ENCODE data around the gene SHH. TPM values are rescaled to one million over a fixed set of nuclear protein-coding genes. Genes with fewer than 3 reads are reported as not detected.

Gene SHH
- total and polyA plus RNA-seq, 2 experiments from 2014 or later: not detected

DNA sequence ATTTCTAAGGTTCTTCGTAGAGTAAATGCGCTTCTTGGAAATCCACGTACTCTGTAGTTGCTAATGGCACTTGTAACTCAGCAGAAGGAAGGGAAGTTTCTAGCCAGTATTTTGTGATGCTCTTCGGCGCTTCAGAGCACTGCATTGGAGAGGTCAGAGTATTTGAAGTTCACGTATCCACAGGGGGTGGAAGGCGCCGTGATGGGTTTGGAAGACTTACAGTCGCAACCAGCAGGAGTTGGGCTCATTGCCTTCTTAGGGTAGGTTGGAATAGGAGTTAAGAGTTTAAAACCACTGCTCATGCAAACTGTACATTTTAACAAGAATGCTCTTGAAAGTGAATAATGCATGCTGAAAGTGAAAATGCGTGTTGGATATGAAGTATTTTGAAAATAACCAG lies 49.1 kb downstream of the SHH start:
- DNase-seq (ENCODE audit: low read depth in 1 of 2, low spot score in 1 of 2): no peak
- Histone ChIP-seq H3K36me3 (peaks cover 21% of the 10 kb centered on the region), H3K27ac (no peak overlapping the region), H3K27me3 (no peaks in the 10 kb centered on the region), H3K4me1 (ENCODE audit: low read depth) (peaks cover 7% of the 10 kb centered on the region), H3K4me3 (no peak overlapping the region), H3K9me3 (ENCODE audit: low read depth) (no peaks in the 10 kb centered on the region)
- TF ChIP-seq, protein P1, sequence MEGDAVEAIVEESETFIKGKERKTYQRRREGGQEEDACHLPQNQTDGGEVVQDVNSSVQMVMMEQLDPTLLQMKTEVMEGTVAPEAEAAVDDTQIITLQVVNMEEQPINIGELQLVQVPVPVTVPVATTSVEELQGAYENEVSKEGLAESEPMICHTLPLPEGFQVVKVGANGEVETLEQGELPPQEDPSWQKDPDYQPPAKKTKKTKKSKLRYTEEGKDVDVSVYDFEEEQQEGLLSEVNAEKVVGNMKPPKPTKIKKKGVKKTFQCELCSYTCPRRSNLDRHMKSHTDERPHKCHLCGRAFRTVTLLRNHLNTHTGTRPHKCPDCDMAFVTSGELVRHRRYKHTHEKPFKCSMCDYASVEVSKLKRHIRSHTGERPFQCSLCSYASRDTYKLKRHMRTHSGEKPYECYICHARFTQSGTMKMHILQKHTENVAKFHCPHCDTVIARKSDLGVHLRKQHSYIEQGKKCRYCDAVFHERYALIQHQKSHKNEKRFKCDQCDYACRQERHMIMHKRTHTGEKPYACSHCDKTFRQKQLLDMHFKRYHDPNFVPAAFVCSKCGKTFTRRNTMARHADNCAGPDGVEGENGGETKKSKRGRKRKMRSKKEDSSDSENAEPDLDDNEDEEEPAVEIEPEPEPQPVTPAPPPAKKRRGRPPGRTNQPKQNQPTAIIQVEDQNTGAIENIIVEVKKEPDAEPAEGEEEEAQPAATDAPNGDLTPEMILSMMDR (IDR thresholded peaks at IDR 0.05; ENCODE audit: low read depth, low read length): no peak

DNA sequence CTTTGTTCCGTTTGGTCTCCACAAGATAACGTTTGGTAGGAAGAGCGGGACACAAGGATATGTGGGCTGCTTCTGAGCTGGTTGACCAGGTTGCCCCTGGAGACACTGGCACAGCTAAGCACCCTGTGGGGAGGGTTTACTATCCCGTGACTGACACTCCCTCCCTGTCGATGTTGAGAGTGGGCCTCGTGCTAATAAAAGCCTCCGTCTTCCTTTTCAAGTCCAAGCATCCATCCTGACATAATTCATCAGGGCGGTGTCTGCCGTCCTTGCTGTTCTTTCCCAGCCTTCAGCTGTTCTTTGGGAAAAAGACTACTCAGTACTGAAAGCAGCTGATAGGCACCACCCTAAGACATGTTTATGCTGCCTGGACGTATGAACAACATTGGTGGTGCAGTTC lies 49.6 kb downstream of the SHH start:
- peaks cover 20% of the 10 kb centered on the region for H3K36me3 ChIP-seq
- TF ChIP-seq, protein P1 (IDR thresholded peaks at IDR 0.05; ENCODE audit: low read depth, low read length): no peak
- no peak overlapping the region for H3K4me3 ChIP-seq
- H3K27ac ChIP-seq: no peak overlapping the region
- H3K9me3 ChIP-seq (ENCODE audit: low read depth): no peaks in the 10 kb centered on the region
- H3K4me1 ChIP-seq (ENCODE audit: low read depth): peaks cover 7% of the 10 kb centered on the region
- DNase-seq (ENCODE audit: low read depth in 1 of 2, low spot score in 1 of 2): no peak
- H3K27me3 ChIP-seq: no peaks in the 10 kb centered on the region

DNA sequence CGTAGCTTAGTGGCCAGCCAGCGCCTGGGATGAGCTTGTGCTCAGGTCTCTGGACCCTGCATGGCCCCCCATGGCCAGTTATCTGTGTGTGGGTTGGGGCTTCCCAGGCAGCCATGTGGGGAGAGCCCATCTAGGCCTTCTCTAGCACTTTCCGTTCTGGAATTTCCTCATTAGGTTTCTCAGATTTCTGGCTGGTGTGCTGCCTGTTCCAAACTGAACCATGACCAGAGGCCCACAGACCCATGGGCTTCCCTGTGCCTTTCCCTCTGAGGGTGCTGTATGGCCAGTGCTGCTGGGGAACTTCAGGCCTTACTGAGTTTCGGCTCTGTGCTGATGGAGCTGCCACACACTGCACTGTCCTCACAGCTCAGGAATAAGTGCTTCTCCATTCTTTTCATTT lies 50.2 kb downstream of the SHH start:
- Histone ChIP-seq H3K36me3 (peaks cover 14% of the 10 kb centered on the region), H3K27ac (no peak overlapping the region)

DNA sequence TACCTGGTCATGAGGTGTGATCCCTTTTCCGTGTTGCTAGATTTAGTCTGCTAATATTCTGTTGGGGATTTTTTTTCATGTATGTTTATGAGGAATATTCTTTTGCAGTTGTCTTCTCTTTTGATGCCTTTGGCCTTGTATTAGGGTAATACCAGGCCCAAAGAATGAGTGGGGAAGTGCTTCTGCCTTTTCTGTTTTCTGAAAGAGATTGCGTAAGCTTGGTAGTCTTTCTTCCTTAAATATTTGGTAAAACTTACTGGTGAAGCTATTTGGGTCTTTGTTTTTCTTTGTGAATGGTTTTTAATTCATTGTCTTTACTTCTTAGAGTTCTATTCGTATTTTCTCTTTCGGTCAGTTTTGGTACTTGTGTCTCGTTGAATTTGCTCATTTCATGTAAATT lies 51.1 kb downstream of the SHH start:
- TF ChIP-seq, protein P1 (IDR thresholded peaks at IDR 0.05; ENCODE audit: low read depth, low read length): no peak
- Histone ChIP-seq H3K36me3 (peaks cover 5% of the 10 kb centered on the region), H3K27ac (no peak overlapping the region), H3K9me3 (ENCODE audit: low read depth) (no peaks in the 10 kb centered on the region), H3K4me3 (no peak overlapping the region), H3K27me3 (no peaks in the 10 kb centered on the region), H3K4me1 (ENCODE audit: low read depth) (peaks cover 7% of the 10 kb centered on the region)
- DNase-seq (ENCODE audit: low read depth in 1 of 2, low spot score in 1 of 2): no peak

More for the DNA sequence above, 50.2 kb downstream of the SHH start:
- DNase-seq (ENCODE audit: low read depth in 1 of 2, low spot score in 1 of 2): no peak
- peaks cover 7% of the 10 kb centered on the region for H3K4me1 ChIP-seq (ENCODE audit: low read depth)
- H3K4me3 ChIP-seq: no peak overlapping the region
- TF ChIP-seq, protein P1 (IDR thresholded peaks at IDR 0.05; ENCODE audit: low read depth, low read length): no peak
- no peaks in the 10 kb centered on the region for H3K27me3 ChIP-seq
- no peaks in the 10 kb centered on the region for H3K9me3 ChIP-seq (ENCODE audit: low read depth)

DNA sequence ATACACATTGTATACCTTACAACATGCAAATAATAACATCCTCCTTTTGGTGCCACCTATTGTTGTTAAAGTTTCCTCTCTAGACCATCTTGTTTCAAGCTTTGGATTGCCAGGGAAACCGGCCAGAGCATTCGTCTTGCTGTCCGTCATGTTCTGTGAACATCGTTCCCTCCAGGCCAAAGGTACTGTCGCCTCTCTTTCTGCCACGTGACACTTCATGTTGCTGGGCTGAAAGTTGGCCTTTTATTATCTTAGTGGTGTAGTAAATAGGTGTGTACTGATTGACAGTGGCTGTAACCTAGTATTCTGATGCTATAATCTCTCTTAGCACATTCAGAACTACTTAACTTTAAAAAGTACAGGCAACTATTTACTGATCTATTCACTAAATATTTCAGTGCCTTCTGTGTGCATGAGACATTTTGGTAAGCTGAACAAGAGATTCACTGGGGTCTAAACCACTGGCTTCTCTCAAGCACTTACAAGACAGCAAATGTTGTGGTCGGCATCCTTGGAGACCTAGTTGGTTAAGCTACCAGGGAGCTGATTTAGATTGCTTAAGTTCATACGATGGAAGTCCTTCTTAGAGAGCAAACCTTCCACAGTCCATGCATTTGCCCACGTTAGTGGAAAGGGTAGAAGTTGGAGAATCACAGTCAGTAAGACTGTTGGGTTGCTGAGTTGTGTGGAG lies 52.4 kb downstream of the SHH start:
- Histone ChIP-seq H3K4me3 (no peak overlapping the region), H3K9me3 (ENCODE audit: low read depth) (no peaks in the 10 kb centered on the region), H3K4me1 (ENCODE audit: low read depth) (peaks cover 9% of the 10 kb centered on the region), H3K27ac (no peak overlapping the region), H3K36me3 (peaks cover 2% of the 10 kb centered on the region), H3K27me3 (no peaks in the 10 kb centered on the region)
- TF ChIP-seq, protein P1 (IDR thresholded peaks at IDR 0.05; ENCODE audit: low read depth, low read length): no peak
- no peak for DNase-seq (ENCODE audit: low read depth in 1 of 2, low spot score in 1 of 2)
